SK-N-SH (cell line): Measurements from ENCODE around the gene FXR2. TPM values are rescaled to one million over a fixed set of nuclear protein-coding genes. Genes with fewer than 3 reads are reported as not detected.

Experiments
- CTCF ChIA-PET: fragments of 300-600, 350-600 bp; formaldehyde crosslinking; extraction: SDS; loops from one replicate; lab custom pipeline; 2021; lab: Yijun Ruan, JAX
- POLR2A ChIA-PET: fragments of 350-600 bp; sonication (Branson Sonifier 250); formaldehyde crosslinking; extraction: SDS; loops from one replicate; lab custom pipeline; 2020; ENCODE audit warnings: antibody characterized with exemption, inconsistent platforms; lab: Yijun Ruan, JAX
- DNase-seq: peaks from one replicate; pipeline ENCODE4 v3.0.0; 2012
- H2AFZ ChIP-seq: fragments of 200-600 bp; sonication (generic); 2 replicates; pipeline ENCODE4 v1.8.1; 2016; ENCODE audit warnings: antibody characterized with exemption, mild to moderate bottlenecking, low read depth
- H3F3A ChIP-seq: fragments of 200-600 bp; sonication (generic); replicated peaks from 2 replicates; pipeline ENCODE3; 2016; ENCODE audit warnings: antibody characterized with exemption, mild to moderate bottlenecking; ENCODE audit not compliant: insufficient read depth
- H3K27ac ChIP-seq, 2 experiments: fragments of 200-500 bp in 1 of 2; fragments of 200-600 bp in 1 of 2; sonication (Bioruptor generic) in 1 of 2; sonication (generic), shearing (Covaris generic) in 1 of 2; 2 replicates each; pipeline versions ENCODE4 v1.5.1 to v1.6.1; 2014 to 2016; ENCODE audit warnings: low read depth in 2 of 2, inconsistent platforms in 1 of 2, low read length in 1 of 2, mild to moderate bottlenecking in 1 of 2, mixed read lengths in 1 of 2
- H3K27me3 ChIP-seq: fragments of 200-600 bp; sonication (generic), shearing (Covaris generic); 2 replicates; pipeline ENCODE4 v1.6.1; 2016; ENCODE audit warnings: mixed run types; ENCODE audit not compliant: insufficient read depth
- H3K36me3 ChIP-seq, 2 experiments: fragments of 200-500 bp in 1 of 2; fragments of 200-600 bp in 1 of 2; sonication (Bioruptor generic) in 1 of 2; sonication (generic) in 1 of 2; replicated peaks in 1 of 2; 2 replicates each; pipeline versions ENCODE3 to v1.5.1; 2014 to 2016; ENCODE audit warnings: low read length in 1 of 2, mild to moderate bottlenecking in 1 of 2; ENCODE audit not compliant: insufficient read depth in 2 of 2, control insufficient read depth in 1 of 2
- H3K4me1 ChIP-seq, 2 experiments: fragments of 200-500 bp in 1 of 2; fragments of 200-600 bp in 1 of 2; sonication (Bioruptor generic) in 1 of 2; sonication (generic), shearing (Covaris generic) in 1 of 2; 2 replicates each; pipeline versions ENCODE4 v1.5.1 to v1.6.1; 2014 to 2016; ENCODE audit warnings: low read depth in 1 of 2, low read length in 1 of 2, mixed run types in 1 of 2; ENCODE audit not compliant: insufficient read depth in 2 of 2, control insufficient read depth in 1 of 2
- H3K4me2 ChIP-seq: fragments of 200-600 bp; sonication (generic), shearing (Covaris generic); 2 replicates; pipeline ENCODE4 v1.6.1; 2017; ENCODE audit warnings: mixed run types
- H3K4me3 ChIP-seq, 2 experiments: fragments of 200-500 bp in 1 of 2; fragments of 200-600 bp in 1 of 2; sonication (Bioruptor generic) in 1 of 2; sonication (generic), shearing (Covaris generic) in 1 of 2; 2 replicates each; pipeline versions ENCODE4 v1.5.1 to v1.8.1; 2014 to 2016; ENCODE audit warnings: low read depth in 2 of 2, inconsistent platforms in 1 of 2, low read length in 1 of 2, mild to moderate bottlenecking in 1 of 2, mixed read lengths in 1 of 2, moderate library complexity in 1 of 2
- H3K79me2 ChIP-seq: fragments of 200-600 bp; sonication (generic); 2 replicates; pipeline ENCODE4 v1.8.1; 2017; ENCODE audit warnings: mild to moderate bottlenecking; ENCODE audit not compliant: insufficient read depth
- H3K9ac ChIP-seq: fragments of 200-600 bp; sonication (generic); 2 replicates; pipeline ENCODE4 v1.6.1; 2017; ENCODE audit warnings: mixed run types
- H3K9me2 ChIP-seq: fragments of 200-600 bp; sonication (generic); 2 replicates; pipeline ENCODE4 v1.6.1; 2017; ENCODE audit warnings: mixed run types
- H3K9me3 ChIP-seq: fragments of 200-600 bp; sonication (generic); 2 replicates; pipeline ENCODE4 v1.6.1; 2017; ENCODE audit warnings: mixed run types, mild to moderate bottlenecking, moderate library complexity
- H4K20me1 ChIP-seq: fragments of 200-600 bp; sonication (generic); 2 replicates; pipeline ENCODE4 v1.6.1; 2017; ENCODE audit warnings: mild to moderate bottlenecking, mixed run types; ENCODE audit not compliant: insufficient read depth
- ELF1 ChIP-seq: IDR thresholded peaks from 2 replicates; pipeline ENCODE4 v1.4.0; 2012
- EP300 ChIP-seq, 2 experiments: IDR thresholded peaks; 2 replicates each; pipeline versions ENCODE4 v1.4.0 to v1.6.1; 2012; ENCODE audit warnings: borderline replicate concordance in 1 of 2, low read depth in 1 of 2, low read length in 1 of 2
- FOSL2 ChIP-seq: IDR thresholded peaks from 2 replicates; pipeline ENCODE4 v1.4.0; 2012; ENCODE audit warnings: low read depth, mild to moderate bottlenecking, moderate library complexity, borderline replicate concordance
- IRF3 ChIP-seq: fragments of 150-350 bp; IDR thresholded peaks from 2 replicates; pipeline ENCODE4 v1.6.1; 2016; ENCODE audit warnings: mild to moderate bottlenecking, low read depth, low read length
- MEF2A ChIP-seq: IDR thresholded peaks from 2 replicates; pipeline ENCODE4 v1.4.0; 2012; ENCODE audit warnings: low read depth, borderline replicate concordance
- MXI1 ChIP-seq: IDR thresholded peaks from 2 replicates; pipeline ENCODE4 v1.6.1; 2012; ENCODE audit warnings: mild to moderate bottlenecking, low read depth, low read length, improper control_type of control experiment
- PBX3 ChIP-seq: IDR thresholded peaks from 2 replicates; pipeline ENCODE4; 2012
- RCOR1 ChIP-seq: fragments of 150-350 bp; IDR thresholded peaks from 2 replicates; pipeline ENCODE4 v1.6.1; 2017; ENCODE audit warnings: antibody characterized with exemption, low read length
- RFX5 ChIP-seq: IDR thresholded peaks from 2 replicates; pipeline ENCODE4 v1.6.1; 2012; ENCODE audit warnings: mild to moderate bottlenecking, improper control_type of control experiment, low read length
- RXRA ChIP-seq: IDR thresholded peaks from 2 replicates; pipeline ENCODE4 v1.4.0; 2012; ENCODE audit warnings: low read depth, mild to moderate bottlenecking, borderline replicate concordance
- SIN3A ChIP-seq: IDR thresholded peaks from 2 replicates; pipeline ENCODE4 v1.6.1; 2012; ENCODE audit warnings: low read depth, mild to moderate bottlenecking, low read length, moderate library complexity, borderline replicate concordance
- TEAD4 ChIP-seq: IDR thresholded peaks from 2 replicates; pipeline ENCODE4 v1.4.0; 2012; ENCODE audit warnings: mild to moderate bottlenecking, borderline replicate concordance; ENCODE audit not compliant: insufficient read depth
- YY1 ChIP-seq: IDR thresholded peaks from 2 replicates; pipeline ENCODE4 v1.4.0; 2012; ENCODE audit warnings: low read depth, mild to moderate bottlenecking
- WGBS: methylation state at CpG from one replicate; pipeline ENCODE4 v1.1.6; 2017; ENCODE audit warnings: low lambda C conversion rate; 5-methylcytosine and 5-hydroxymethylcytosine counted together
- polyA plus RNA-seq, 3 experiments: library from polyadenylated mRNA; depleted of rRNA; stranded (reverse); fragments of >200 nt; gene quantifications; 2 replicates each; pipeline ENCODE4 v1.2.3, GENCODE V29; 2012
- TF ChIP-seq, protein P1 (sequence below): IDR thresholded peaks from 2 replicates; pipeline ENCODE4 v1.4.0; 2012; ENCODE audit warnings: low read depth, borderline replicate concordance

FXR2 gene
- polyA plus RNA-seq, 1 of the 3 experiments (the other 2 are of a cell fraction), result 56.4 TPM

DNA sequence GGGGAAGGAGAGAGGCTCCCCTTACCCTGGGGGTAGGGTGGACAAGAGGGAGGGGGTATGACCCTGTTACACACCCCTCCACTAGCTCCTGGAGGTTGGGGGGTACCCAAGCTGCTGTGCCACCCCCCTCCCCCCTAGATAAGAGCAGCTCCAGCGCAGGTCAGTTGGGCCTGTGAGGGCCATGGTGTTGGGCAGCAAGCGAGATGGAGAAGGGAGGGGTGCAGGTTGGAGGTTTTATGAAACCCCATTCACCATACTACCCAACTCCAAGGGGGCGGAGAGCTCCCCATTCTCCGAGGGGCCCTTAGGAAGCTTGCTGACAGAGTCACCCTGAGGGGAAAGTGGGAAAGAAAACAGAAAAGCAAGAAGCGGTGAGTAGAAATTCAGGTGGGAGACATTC is 23.1 kb downstream of the FXR2 start:
- Histone ChIP-seq H3K9ac (no peak overlapping the region), H3K27me3 (no peaks in the 10 kb centered on the region), H3K79me2 (peaks cover 11% of the 10 kb centered on the region; the same call in 1 of the 2 replicates), H4K20me1 (no peaks in the 10 kb centered on the region), H3K9me3 (no peaks in the 10 kb centered on the region), H3K9me2 (no peaks in the 10 kb centered on the region), H3K4me1 (peaks cover 17 to 32% of the 10 kb centered on the region in 2 experiments), H2AFZ (no peak overlapping the region), H3K4me3 (no peak overlapping the region), H3F3A (peaks cover 51% of the 10 kb centered on the region), H3K4me2 (no peak overlapping the region), H3K36me3 (peaks cover 35 to 71% of the 10 kb centered on the region in 2 experiments), H3K27ac (peak overlapping the region; percentile 8 to 47; a peak in 2 of 4 replicates)
- DNase-seq, result no peak
- WGBS, result 97% methylated on average over 5 of the region's 5 CpGs
- TF ChIP-seq FOSL2, result no peak
- TF ChIP-seq, protein P1, sequence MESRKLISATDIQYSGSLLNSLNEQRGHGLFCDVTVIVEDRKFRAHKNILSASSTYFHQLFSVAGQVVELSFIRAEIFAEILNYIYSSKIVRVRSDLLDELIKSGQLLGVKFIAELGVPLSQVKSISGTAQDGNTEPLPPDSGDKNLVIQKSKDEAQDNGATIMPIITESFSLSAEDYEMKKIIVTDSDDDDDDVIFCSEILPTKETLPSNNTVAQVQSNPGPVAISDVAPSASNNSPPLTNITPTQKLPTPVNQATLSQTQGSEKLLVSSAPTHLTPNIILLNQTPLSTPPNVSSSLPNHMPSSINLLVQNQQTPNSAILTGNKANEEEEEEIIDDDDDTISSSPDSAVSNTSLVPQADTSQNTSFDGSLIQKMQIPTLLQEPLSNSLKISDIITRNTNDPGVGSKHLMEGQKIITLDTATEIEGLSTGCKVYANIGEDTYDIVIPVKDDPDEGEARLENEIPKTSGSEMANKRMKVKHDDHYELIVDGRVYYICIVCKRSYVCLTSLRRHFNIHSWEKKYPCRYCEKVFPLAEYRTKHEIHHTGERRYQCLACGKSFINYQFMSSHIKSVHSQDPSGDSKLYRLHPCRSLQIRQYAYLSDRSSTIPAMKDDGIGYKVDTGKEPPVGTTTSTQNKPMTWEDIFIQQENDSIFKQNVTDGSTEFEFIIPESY, result no peak
- no peak for TF ChIP-seq TEAD4
- no peak for TF ChIP-seq EP300 (IDR thresholded peaks at IDR 0.05; ENCODE audit: borderline replicate concordance in 1 of 2, low read depth in 1 of 2, low read length in 1 of 2)
- TF ChIP-seq ELF1, result no peak
- no peak for TF ChIP-seq MEF2A
- no peak for TF ChIP-seq RFX5
- TF ChIP-seq RXRA, result no peak
- no peak for TF ChIP-seq IRF3
- no peak for TF ChIP-seq RCOR1
- no peak for TF ChIP-seq PBX3
- TF ChIP-seq YY1, result no peak
- ChIA-PET POLR2A (interaction anchor here (3.5 kb wide), 1 partner anchor 95 kb away, joined by 23 read pairs; the partner anchor contains the start of genes TP53 and WRAP53), CTCF (interaction anchor here (0.8 to 3.4 kb wide), 4 partner anchors 31 to 155 kb away, joined by 3 to 17 read pairs (median 4); partner anchors contain the start of gene WRAP53)

GRCh38 chr17:7590743-7591142 is 24.0 kb downstream of the FXR2 start:
- Histone ChIP-seq H3K27me3 (no peaks in the 10 kb centered on the region), H4K20me1 (no peaks in the 10 kb centered on the region), H3K4me3 (no peak overlapping the region), H3K4me2 (peak overlapping the region; percentile 48; the same call in 1 of the 2 replicates), H3K36me3 (peaks cover 34 to 67% of the 10 kb centered on the region in 2 experiments), H3F3A (peaks cover 53% of the 10 kb centered on the region), H2AFZ (no peak overlapping the region), H3K27ac (peak overlapping the region; percentile 47 to 63), H3K9me3 (no peaks in the 10 kb centered on the region), H3K79me2 (peaks cover 14% of the 10 kb centered on the region), H3K9ac (peak overlapping the region; percentile 31; the same call in 1 of the 2 replicates), H3K4me1 (peaks cover 17 to 32% of the 10 kb centered on the region in 2 experiments), H3K9me2 (no peaks in the 10 kb centered on the region)
- ChIA-PET POLR2A (interaction anchor here (0.6 to 3.5 kb wide), 2 partner anchors 25 to 95 kb away, joined by 7 to 23 read pairs; partner anchors contain the start of genes TP53 and WRAP53), CTCF (interaction anchor here (0.6 to 3.4 kb wide), 6 partner anchors 11 to 236 kb away, joined by 4 to 22 read pairs (median 17); partner anchors contain the start of genes TMEM95, TP53 and WRAP53)
- WGBS, result 46% methylated on average over 4 of the region's 4 CpGs
- TF ChIP-seq MXI1 (no peak), SIN3A (peak; percentile 70; the same call in 1 of the 2 replicates), FOSL2 (peak; percentile 56; the same call in 1 of the 2 replicates)
- DNase-seq, result peak; percentile 57
